ENCODE measurements around the gene TOR1AIP2.

Gene TOR1AIP2

DNA sequence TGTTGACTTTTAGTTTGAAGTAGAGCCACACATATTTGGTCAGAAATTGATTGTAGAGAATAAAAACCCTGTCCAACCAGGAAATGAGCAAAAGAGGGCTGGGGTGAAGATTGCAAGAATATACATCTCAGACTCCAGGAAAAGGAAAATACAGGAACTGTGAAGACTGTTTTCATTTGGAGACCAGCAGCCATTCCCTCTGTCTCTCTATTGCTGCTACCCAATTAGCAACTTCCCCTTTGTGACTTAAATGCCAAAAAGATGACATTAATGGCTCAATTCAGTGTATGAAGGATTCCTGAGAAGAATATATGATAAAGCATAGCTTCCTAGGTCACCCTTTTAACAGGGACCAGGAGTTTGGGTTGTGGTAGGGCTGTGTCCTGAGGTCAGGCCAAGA, 45.4 kb upstream of the TOR1AIP2 start:
- ChIA-PET POLR2A (no interaction called here), CTCF (no interaction called here)
- DNase-seq (ENCODE audit: low read depth, low spot score), result no peak
- H3K4me3 ChIP-seq (ENCODE audit: low read depth, low read length), result no peak overlapping the region
- TF ChIP-seq, protein P1, sequence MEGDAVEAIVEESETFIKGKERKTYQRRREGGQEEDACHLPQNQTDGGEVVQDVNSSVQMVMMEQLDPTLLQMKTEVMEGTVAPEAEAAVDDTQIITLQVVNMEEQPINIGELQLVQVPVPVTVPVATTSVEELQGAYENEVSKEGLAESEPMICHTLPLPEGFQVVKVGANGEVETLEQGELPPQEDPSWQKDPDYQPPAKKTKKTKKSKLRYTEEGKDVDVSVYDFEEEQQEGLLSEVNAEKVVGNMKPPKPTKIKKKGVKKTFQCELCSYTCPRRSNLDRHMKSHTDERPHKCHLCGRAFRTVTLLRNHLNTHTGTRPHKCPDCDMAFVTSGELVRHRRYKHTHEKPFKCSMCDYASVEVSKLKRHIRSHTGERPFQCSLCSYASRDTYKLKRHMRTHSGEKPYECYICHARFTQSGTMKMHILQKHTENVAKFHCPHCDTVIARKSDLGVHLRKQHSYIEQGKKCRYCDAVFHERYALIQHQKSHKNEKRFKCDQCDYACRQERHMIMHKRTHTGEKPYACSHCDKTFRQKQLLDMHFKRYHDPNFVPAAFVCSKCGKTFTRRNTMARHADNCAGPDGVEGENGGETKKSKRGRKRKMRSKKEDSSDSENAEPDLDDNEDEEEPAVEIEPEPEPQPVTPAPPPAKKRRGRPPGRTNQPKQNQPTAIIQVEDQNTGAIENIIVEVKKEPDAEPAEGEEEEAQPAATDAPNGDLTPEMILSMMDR (IDR thresholded peaks at IDR 0.05; ENCODE audit: insufficient read depth, low read length, missing control alignments), result no peak

GRCh38 chr1:179921981-179922872, 44.6 kb upstream of the TOR1AIP2 start:
- TF ChIP-seq, protein P1 (IDR thresholded peaks at IDR 0.05; ENCODE audit: insufficient read depth, low read length, missing control alignments), result no peak
- no peak overlapping the region for H3K4me3 ChIP-seq (ENCODE audit: low read depth, low read length)
- no peak for DNase-seq (ENCODE audit: low read depth, low spot score)
- POLR2A ChIA-PET, result no interaction called here
- CTCF ChIA-PET, result interaction anchor here (1.0 to 1.4 kb wide), 2 partner anchors 246 to 259 kb away, joined by 3 read pairs; no protein-coding TSS in a partner anchor

- ChIA-PET CTCF (interaction anchor here (1.4 to 2.0 kb wide), 2 partner anchors 10 to 247 kb away, joined by 3 to 4 read pairs; no protein-coding TSS in a partner anchor), POLR2A (no interaction called here)
- H3K4me3 ChIP-seq (ENCODE audit: low read depth, low read length), result no peak overlapping the region
- no peak for DNase-seq (ENCODE audit: low read depth, low spot score)
- TF ChIP-seq, protein P1 (IDR thresholded peaks at IDR 0.05; ENCODE audit: insufficient read depth, low read length, missing control alignments), result no peak
Measured at GRCh38 chr1:179921472-179921871, 43.9 kb upstream of the TOR1AIP2 start.

GRCh38 chr1:179917601-179918429, 40.2 kb upstream of the TOR1AIP2 start:
- TF ChIP-seq, protein P1 (IDR thresholded peaks at IDR 0.05; ENCODE audit: insufficient read depth, low read length, missing control alignments), result no peak
- no peak for DNase-seq (ENCODE audit: low read depth, low spot score)
- POLR2A ChIA-PET, result no interaction called here
- H3K4me3 ChIP-seq (ENCODE audit: low read depth, low read length), result no peak overlapping the region
- CTCF ChIA-PET, result interaction anchor here (1.5 to 2.1 kb wide), 2 partner anchors 13 to 50 kb away, joined by 3 to 5 read pairs; no protein-coding TSS in a partner anchor

GRCh38 chr1:179911812-179912211, 34.2 kb upstream of the TOR1AIP2 start:
- ChIA-PET POLR2A (no interaction called here), CTCF (interaction anchor here (0.9 to 2.0 kb wide), 3 partner anchors 9 to 267 kb away, joined by 4 to 7 read pairs (median 6); no protein-coding TSS in a partner anchor)
- TF ChIP-seq, protein P1 (IDR thresholded peaks at IDR 0.05; ENCODE audit: insufficient read depth, low read length, missing control alignments), result no peak
- DNase-seq (ENCODE audit: low read depth, low spot score), result no peak
- no peak overlapping the region for H3K4me3 ChIP-seq (ENCODE audit: low read depth, low read length)
